GM12874 (cell line): ENCODE data around the gene SOBP.

Source experiments
- TF ChIP-seq, protein P1 (sequence below): IDR thresholded peaks from 2 replicates; pipeline ENCODE4 v1.5.1; 2011; ENCODE audit warnings: low read depth, mild to moderate bottlenecking, control low read depth, low read length, moderate library complexity; ENCODE audit not compliant: insufficient read depth

The SOBP gene

DNA sequence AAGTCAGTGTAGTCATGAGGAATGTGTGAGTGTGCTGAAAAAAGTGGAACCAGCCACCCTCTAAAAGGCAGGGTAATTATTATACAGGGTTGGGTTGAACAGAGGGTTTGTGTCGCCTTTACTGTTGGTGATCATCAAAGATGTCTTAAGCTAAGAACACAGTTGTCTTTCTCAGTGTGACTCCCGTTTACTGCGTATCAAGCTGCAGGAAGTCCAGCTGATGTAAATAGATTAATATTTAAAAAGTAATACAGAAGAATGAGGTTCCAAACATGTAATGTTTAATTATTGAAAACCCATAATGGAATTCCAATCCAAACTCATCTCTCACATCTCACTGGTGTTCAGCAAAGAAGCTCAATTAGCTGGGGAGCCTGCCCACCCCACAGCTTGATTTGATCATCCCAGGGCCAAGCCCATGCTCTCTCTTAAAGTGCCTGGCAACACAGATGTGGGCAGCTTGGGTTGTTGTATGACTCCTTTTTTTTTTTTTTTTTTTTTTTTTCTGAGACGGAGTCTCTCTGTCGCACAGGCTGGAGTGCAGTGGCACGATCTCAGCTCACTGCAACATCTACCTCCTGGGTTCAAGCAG, 127.5 kb downstream of the SOBP start:
- TF ChIP-seq, protein P1, sequence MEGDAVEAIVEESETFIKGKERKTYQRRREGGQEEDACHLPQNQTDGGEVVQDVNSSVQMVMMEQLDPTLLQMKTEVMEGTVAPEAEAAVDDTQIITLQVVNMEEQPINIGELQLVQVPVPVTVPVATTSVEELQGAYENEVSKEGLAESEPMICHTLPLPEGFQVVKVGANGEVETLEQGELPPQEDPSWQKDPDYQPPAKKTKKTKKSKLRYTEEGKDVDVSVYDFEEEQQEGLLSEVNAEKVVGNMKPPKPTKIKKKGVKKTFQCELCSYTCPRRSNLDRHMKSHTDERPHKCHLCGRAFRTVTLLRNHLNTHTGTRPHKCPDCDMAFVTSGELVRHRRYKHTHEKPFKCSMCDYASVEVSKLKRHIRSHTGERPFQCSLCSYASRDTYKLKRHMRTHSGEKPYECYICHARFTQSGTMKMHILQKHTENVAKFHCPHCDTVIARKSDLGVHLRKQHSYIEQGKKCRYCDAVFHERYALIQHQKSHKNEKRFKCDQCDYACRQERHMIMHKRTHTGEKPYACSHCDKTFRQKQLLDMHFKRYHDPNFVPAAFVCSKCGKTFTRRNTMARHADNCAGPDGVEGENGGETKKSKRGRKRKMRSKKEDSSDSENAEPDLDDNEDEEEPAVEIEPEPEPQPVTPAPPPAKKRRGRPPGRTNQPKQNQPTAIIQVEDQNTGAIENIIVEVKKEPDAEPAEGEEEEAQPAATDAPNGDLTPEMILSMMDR, result no peak

DNA sequence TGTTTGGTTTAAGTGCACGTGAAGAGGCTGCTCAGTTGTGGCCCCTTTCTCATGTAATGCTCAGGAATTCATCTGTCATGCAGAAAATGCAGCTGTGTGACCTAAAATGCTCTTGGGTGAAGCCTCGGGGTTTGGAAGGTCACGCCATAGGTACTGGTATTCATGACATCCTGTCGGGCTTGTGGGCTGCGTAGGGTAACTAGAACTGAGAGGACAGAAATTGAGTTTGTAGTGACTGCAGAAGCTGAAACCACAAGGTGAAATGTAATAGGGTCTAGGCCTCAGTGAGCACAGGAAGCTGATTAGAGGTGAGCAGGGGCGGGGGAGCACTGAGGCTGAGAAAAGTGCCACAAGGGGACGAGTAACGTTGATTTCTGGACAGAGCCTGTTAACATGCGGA, 128.8 kb downstream of the SOBP start:
- TF ChIP-seq, protein P1, result no peak

DNA sequence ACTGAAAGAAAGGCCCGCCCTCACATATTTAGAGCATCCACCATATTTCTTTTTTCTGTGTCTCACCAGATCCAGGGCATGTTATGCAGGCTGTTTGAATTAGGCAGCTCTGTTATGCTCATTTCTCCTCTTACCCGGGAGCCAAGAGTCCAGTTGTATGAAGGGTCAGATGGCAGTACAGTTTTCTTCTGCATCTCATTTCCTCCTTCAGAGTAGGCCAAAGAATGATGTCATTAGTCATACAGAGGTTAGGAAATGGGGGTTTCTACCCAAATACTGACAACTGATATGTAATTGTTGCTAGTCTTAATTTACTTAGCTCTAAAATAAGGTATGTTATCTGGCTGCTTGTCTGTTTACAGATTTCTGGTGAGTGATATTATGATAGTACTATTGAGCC, 130.8 kb downstream of the SOBP start:
- TF ChIP-seq, protein P1, result no peak

DNA sequence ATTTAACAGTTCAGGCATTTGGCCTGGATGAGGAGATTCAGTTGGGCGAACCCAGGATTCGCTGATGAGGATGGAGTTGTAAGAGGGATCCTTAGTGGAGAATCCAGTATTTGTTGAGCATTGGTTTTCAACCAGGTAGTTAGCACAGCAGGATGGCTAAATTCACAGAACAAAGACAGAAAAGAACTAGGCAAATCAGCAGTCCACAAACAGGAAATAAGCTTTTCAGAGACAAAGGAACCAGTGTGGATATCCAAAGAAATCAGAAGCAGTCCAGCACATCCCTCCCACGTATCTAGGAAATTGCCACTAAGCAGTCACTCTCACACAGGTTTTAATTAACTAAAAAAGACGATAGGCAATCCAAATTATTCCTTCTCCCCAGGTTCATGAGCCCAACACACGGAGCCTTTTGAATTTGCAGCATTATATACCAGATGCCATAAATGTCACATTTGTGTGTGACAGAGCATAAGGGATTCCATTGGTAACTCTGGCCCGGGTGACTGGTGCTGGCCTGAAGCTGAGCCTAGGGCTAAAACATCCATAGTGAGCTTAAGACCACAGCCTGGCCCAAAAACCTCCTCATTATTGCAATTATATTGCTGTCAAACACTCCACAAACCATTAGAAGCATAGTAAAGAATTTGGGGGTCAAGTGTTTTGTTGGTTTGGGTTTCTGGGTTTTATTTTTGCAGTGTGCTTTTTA, 131.5 kb downstream of the SOBP start:
- TF ChIP-seq, protein P1, result no peak

DNA sequence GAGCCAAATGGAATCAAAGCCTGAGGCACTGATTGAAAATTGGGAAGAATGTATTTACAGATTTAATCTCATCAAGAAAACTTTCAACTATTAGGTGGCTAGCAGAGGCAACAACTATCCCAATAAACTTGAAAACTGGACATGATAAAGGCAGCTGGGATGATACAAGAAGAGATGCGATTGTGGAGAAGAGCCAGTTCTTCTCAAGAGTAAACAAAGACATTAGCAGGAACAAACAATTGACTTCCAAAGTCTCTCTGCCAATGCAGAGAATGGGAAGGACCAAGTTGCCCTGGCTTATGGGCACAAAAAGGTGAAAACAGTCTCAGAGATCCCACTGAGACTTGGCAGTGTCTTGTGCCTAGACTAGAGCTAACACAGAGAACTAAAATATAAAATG, 132.4 kb downstream of the SOBP start:
- TF ChIP-seq, protein P1, result no peak

DNA sequence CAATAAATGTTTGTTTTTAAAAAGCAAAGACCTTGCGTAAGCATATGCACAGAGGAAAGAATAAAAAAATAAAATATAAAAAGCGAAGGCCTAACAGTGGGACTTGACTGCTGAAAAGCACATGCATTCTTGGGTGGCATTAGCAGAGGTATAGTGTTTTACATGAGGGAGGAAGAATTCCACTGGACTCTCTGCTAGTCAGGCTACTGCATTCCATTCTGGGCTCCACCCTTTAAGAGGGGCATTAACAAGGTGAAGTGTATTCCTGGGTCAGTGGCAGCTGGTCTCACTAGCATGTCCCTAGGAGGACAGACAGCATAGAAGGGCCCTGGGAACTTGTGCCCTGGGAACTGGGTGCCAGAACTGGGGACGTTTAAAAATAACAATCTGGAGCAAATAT, 134.1 kb downstream of the SOBP start:
- TF ChIP-seq, protein P1, result no peak

DNA sequence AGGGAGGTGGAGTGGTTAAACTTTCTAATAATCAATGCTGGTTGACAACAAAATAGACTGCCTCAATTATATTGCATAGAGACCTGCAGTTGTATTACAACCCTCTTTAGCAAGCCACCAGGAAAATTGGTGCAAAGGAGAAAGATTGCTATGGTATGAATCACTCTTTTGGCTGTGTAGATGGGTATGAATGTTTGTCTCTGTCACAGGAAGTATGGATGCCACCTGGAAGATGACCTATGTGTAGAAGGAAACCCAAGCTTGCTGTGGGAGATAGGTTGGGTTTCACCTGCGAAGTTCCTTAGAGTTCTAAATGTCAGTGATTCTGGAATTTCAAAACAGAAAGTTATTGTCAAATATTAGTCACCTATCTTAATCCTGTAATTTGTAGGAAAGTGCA, 134.6 kb downstream of the SOBP start:
- TF ChIP-seq, protein P1, result no peak
